ENCODE measurements around the gene COL19A1. TPM values are rescaled to one million over a fixed set of nuclear protein-coding genes. Genes with fewer than 3 reads are reported as not detected.

COL19A1 gene
- total and polyA plus RNA-seq, 9 of the 15 experiments (the other 6 are each of a cell fraction or from before 2014, with no cell fraction given) = not detected

DNA sequence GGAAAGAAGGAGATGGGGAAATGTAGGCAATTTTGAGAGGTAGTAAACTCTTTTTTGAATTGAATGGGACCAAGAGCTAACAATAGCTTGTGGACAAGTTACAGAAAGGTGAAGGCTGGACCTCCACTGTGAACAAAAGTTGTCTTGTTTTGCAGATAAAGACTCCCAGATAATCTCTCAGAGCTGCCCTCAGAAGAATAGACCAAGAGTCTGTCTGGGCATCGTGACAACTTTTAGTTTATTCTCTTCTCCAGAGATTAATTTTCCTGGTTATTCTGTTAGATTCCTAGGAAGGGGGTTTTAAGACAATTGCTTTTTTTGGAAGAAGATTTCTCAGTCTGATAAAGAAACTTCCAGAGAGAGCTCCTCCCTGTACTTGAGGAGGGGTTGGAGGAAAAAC, 161.9 kb downstream of the COL19A1 start:
- H3K9me1 ChIP-seq (ENCODE audit: control insufficient read depth, insufficient read depth, low read length) = no peaks in the 10 kb centered on the region
- no peak overlapping the region for H3K4me2 ChIP-seq (ENCODE audit: insufficient read depth, low read length)
- no peak overlapping the region for H3K4me3 ChIP-seq
- no peak overlapping the region for H3K27ac ChIP-seq (ENCODE audit: extremely low read depth, low read depth, low read length)
- FAIRE-seq (no peak), DNase-seq (ENCODE audit: extremely low read depth in 1 of 4, low spot score in 3 of 4) (no peak), ATAC-seq (no peak)
- no peaks in the 10 kb centered on the region for H3K4me1 ChIP-seq (replicated peaks in 1 of 2; ENCODE audit: control insufficient read depth in 2 of 2, insufficient read depth in 2 of 2, low read length in 2 of 2)
- in situ Hi-C loops (cut with MboI) = no loop called here
- no peaks in the 10 kb centered on the region for H3K36me3 ChIP-seq (ENCODE audit: control insufficient read depth, insufficient read depth, low read length)
- no peak overlapping the region for H3K9ac ChIP-seq (ENCODE audit: insufficient read depth in 1 of 2, low read depth in 2 of 2, low read length in 2 of 2)
- no peak overlapping the region for H2AFZ ChIP-seq (ENCODE audit: low read depth, low read length)
- H4K20me1 ChIP-seq (replicated peaks; ENCODE audit: control insufficient read depth, insufficient read depth, low read length) = no peaks in the 10 kb centered on the region
- no peaks in the 10 kb centered on the region for H3K27me3 ChIP-seq (ENCODE audit: control insufficient read depth in 2 of 2, insufficient read depth in 2 of 2, low read length in 2 of 2)
- H3K9me3 ChIP-seq (replicated peaks; ENCODE audit: control insufficient read depth, insufficient read depth, low read depth, low read length) = no peaks in the 10 kb centered on the region
- 0% methylated on average over 1 of the region's 1 CpG for WGBS (ENCODE audit: insufficient coverage, low coverage, missing lambda C conversion rate)
- no TSS peak for BruUV-seq (replicated peaks)
- POLR2A ChIA-PET = interaction anchor here (1.6 kb wide), 1 partner anchor 10 kb away, joined by 3 read pairs; no protein-coding TSS in a partner anchor
- intact Hi-C loops (cut with micrococcal nuclease) = no loop called here
- no peaks in the 10 kb centered on the region for H3K79me2 ChIP-seq (ENCODE audit: control insufficient read depth, insufficient read depth, low read length)
- CTCF ChIA-PET (ENCODE audit: low intra/inter-chr PET ratio) = no interaction called here
- no peak for TF ChIP-seq NBN (IDR thresholded peaks at IDR 0.05; ENCODE audit: low read depth)
- TF ChIP-seq, protein P1, sequence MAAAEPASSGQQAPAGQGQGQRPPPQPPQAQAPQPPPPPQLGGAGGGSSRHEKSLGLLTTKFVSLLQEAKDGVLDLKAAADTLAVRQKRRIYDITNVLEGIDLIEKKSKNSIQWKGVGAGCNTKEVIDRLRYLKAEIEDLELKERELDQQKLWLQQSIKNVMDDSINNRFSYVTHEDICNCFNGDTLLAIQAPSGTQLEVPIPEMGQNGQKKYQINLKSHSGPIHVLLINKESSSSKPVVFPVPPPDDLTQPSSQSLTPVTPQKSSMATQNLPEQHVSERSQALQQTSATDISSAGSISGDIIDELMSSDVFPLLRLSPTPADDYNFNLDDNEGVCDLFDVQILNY (CRISPR knock-in tag; IDR thresholded peaks at IDR 0.05) = no peak
- TF ChIP-seq GTF2E2 (tag; IDR thresholded peaks at IDR 0.05) = no peak
- no peak for TF ChIP-seq SMARCA4 (IDR thresholded peaks at IDR 0.05)
- TF ChIP-seq, protein P2, sequence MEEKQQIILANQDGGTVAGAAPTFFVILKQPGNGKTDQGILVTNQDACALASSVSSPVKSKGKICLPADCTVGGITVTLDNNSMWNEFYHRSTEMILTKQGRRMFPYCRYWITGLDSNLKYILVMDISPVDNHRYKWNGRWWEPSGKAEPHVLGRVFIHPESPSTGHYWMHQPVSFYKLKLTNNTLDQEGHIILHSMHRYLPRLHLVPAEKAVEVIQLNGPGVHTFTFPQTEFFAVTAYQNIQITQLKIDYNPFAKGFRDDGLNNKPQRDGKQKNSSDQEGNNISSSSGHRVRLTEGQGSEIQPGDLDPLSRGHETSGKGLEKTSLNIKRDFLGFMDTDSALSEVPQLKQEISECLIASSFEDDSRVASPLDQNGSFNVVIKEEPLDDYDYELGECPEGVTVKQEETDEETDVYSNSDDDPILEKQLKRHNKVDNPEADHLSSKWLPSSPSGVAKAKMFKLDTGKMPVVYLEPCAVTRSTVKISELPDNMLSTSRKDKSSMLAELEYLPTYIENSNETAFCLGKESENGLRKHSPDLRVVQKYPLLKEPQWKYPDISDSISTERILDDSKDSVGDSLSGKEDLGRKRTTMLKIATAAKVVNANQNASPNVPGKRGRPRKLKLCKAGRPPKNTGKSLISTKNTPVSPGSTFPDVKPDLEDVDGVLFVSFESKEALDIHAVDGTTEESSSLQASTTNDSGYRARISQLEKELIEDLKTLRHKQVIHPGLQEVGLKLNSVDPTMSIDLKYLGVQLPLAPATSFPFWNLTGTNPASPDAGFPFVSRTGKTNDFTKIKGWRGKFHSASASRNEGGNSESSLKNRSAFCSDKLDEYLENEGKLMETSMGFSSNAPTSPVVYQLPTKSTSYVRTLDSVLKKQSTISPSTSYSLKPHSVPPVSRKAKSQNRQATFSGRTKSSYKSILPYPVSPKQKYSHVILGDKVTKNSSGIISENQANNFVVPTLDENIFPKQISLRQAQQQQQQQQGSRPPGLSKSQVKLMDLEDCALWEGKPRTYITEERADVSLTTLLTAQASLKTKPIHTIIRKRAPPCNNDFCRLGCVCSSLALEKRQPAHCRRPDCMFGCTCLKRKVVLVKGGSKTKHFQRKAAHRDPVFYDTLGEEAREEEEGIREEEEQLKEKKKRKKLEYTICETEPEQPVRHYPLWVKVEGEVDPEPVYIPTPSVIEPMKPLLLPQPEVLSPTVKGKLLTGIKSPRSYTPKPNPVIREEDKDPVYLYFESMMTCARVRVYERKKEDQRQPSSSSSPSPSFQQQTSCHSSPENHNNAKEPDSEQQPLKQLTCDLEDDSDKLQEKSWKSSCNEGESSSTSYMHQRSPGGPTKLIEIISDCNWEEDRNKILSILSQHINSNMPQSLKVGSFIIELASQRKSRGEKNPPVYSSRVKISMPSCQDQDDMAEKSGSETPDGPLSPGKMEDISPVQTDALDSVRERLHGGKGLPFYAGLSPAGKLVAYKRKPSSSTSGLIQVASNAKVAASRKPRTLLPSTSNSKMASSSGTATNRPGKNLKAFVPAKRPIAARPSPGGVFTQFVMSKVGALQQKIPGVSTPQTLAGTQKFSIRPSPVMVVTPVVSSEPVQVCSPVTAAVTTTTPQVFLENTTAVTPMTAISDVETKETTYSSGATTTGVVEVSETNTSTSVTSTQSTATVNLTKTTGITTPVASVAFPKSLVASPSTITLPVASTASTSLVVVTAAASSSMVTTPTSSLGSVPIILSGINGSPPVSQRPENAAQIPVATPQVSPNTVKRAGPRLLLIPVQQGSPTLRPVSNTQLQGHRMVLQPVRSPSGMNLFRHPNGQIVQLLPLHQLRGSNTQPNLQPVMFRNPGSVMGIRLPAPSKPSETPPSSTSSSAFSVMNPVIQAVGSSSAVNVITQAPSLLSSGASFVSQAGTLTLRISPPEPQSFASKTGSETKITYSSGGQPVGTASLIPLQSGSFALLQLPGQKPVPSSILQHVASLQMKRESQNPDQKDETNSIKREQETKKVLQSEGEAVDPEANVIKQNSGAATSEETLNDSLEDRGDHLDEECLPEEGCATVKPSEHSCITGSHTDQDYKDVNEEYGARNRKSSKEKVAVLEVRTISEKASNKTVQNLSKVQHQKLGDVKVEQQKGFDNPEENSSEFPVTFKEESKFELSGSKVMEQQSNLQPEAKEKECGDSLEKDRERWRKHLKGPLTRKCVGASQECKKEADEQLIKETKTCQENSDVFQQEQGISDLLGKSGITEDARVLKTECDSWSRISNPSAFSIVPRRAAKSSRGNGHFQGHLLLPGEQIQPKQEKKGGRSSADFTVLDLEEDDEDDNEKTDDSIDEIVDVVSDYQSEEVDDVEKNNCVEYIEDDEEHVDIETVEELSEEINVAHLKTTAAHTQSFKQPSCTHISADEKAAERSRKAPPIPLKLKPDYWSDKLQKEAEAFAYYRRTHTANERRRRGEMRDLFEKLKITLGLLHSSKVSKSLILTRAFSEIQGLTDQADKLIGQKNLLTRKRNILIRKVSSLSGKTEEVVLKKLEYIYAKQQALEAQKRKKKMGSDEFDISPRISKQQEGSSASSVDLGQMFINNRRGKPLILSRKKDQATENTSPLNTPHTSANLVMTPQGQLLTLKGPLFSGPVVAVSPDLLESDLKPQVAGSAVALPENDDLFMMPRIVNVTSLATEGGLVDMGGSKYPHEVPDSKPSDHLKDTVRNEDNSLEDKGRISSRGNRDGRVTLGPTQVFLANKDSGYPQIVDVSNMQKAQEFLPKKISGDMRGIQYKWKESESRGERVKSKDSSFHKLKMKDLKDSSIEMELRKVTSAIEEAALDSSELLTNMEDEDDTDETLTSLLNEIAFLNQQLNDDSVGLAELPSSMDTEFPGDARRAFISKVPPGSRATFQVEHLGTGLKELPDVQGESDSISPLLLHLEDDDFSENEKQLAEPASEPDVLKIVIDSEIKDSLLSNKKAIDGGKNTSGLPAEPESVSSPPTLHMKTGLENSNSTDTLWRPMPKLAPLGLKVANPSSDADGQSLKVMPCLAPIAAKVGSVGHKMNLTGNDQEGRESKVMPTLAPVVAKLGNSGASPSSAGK (IDR thresholded peaks at IDR 0.05) = no peak
- TF ChIP-seq, protein P3, sequence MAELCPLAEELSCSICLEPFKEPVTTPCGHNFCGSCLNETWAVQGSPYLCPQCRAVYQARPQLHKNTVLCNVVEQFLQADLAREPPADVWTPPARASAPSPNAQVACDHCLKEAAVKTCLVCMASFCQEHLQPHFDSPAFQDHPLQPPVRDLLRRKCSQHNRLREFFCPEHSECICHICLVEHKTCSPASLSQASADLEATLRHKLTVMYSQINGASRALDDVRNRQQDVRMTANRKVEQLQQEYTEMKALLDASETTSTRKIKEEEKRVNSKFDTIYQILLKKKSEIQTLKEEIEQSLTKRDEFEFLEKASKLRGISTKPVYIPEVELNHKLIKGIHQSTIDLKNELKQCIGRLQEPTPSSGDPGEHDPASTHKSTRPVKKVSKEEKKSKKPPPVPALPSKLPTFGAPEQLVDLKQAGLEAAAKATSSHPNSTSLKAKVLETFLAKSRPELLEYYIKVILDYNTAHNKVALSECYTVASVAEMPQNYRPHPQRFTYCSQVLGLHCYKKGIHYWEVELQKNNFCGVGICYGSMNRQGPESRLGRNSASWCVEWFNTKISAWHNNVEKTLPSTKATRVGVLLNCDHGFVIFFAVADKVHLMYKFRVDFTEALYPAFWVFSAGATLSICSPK (IDR thresholded peaks at IDR 0.05; ENCODE audit: borderline replicate concordance) = no peak
